ENCODE measurements around the gene BCAM.

GRCh38 chr19:44856421-44857083 is 47.6 kb downstream of the BCAM start:
- no peak for TF ChIP-seq POLR2AphosphoS5 (IDR thresholded peaks at IDR 0.05; ENCODE audit: low read depth, low read length)
- peak in 1 of 2 experiments; percentile 71; a peak in 1 of 4 replicates for TF ChIP-seq REST (IDR thresholded peaks at IDR 0.05; ENCODE audit: insufficient read depth in 1 of 2, low read depth in 2 of 2, low read length in 2 of 2)
- no peak for TF ChIP-seq TAF1 (IDR thresholded peaks at IDR 0.05; ENCODE audit: borderline replicate concordance, insufficient read depth, low read length)
- TF ChIP-seq SIN3A (IDR thresholded peaks at IDR 0.05; ENCODE audit: borderline replicate concordance, insufficient read depth, low read length): peak; percentile 93; the same call in 1 of the 2 replicates
- no peak for TF ChIP-seq FOXP2 (optimal IDR thresholded peaks at IDR 0.05; ENCODE audit: borderline replicate concordance, extremely low read depth, extremely low read length, insufficient read depth)
